SK-N-SH treated with all-trans-retinoic acid at 6 μM for 48 hours (cell line): ENCODE measurements around the gene TSPO.

Experiments
- ATAC-seq: fragments of 200-7000 bp; cut with Tn5 transposase; 3 replicates; pipeline ENCODE4 v1.9.1; 2020; ENCODE audit warnings: mild to moderate bottlenecking, moderate library complexity
- ARNTL ChIP-seq: fragments of 450-650 bp; formaldehyde crosslinking; IDR thresholded peaks from 2 replicates; pipeline ENCODE4 v1.5.0; 2020; ENCODE audit warnings: low read depth, mild to moderate bottlenecking, moderate library complexity, borderline replicate concordance
- BACH2 ChIP-seq: fragments of 250-450 bp; sonication (Bioruptor Pico); IDR thresholded peaks from 2 replicates; pipeline ENCODE4 v1.9.0; 2021; ENCODE audit warnings: mild to moderate bottlenecking, borderline replicate concordance
- CSDC2 ChIP-seq: fragments of 250-450 bp; sonication (Bioruptor Pico); IDR thresholded peaks from 2 replicates; pipeline ENCODE4 v1.5.0; 2020; ENCODE audit warnings: mild to moderate bottlenecking, moderate library complexity
- ESRRG ChIP-seq: fragments of 250-450 bp; sonication (Bioruptor Pico); IDR thresholded peaks from 2 replicates; pipeline ENCODE4 v1.6.1; 2021; ENCODE audit warnings: mild to moderate bottlenecking
- GLIS3 ChIP-seq: fragments of 250-450 bp; sonication (Bioruptor Pico); IDR thresholded peaks from 2 replicates; pipeline ENCODE4 v1.5.0; 2020; ENCODE audit warnings: mild to moderate bottlenecking, moderate library complexity
- ISL1 ChIP-seq: fragments of 250-450 bp; sonication (Bioruptor Pico); IDR thresholded peaks from 2 replicates; pipeline ENCODE4 v2.1.2; 2022; ENCODE audit warnings: mild to moderate bottlenecking, moderate library complexity
- OSR1 ChIP-seq: fragments of 250-450 bp; sonication (Bioruptor Pico); IDR thresholded peaks from 2 replicates; pipeline ENCODE4 v1.8.0; 2022; ENCODE audit warnings: moderate library complexity, mild to moderate bottlenecking, inconsistent platforms
- PPARA ChIP-seq: fragments of 250-450 bp; sonication (Bioruptor Pico); IDR thresholded peaks from 2 replicates; pipeline ENCODE4 v1.5.0; 2020; ENCODE audit warnings: mild to moderate bottlenecking, borderline replicate concordance
- RARB ChIP-seq: fragments of 250-450 bp; sonication (Bioruptor Pico); IDR thresholded peaks from 2 replicates; pipeline ENCODE4 v1.8.0; 2021; ENCODE audit warnings: mild to moderate bottlenecking, moderate library complexity
- SNAI2 ChIP-seq: fragments of 250-450 bp; sonication (Bioruptor Pico); IDR thresholded peaks from 2 replicates; pipeline ENCODE4 v1.5.0; 2020; ENCODE audit warnings: mild to moderate bottlenecking, moderate library complexity
- TCF4 ChIP-seq: fragments of 250-450 bp; sonication (Bioruptor Pico); IDR thresholded peaks from 2 replicates; pipeline ENCODE4 v1.8.0; 2021; ENCODE audit warnings: mild to moderate bottlenecking, moderate library complexity, borderline replicate concordance
- TOX ChIP-seq: fragments of 250-450 bp; sonication (Bioruptor Pico); IDR thresholded peaks from 2 replicates; pipeline ENCODE4 v1.8.0; 2021; ENCODE audit warnings: mild to moderate bottlenecking, moderate library complexity, borderline replicate concordance
- ZC3H10 ChIP-seq: fragments of 250-450 bp; sonication (Bioruptor Pico); IDR thresholded peaks from 2 replicates; pipeline ENCODE4 v1.5.1; 2021; ENCODE audit warnings: mild to moderate bottlenecking, moderate library complexity
- ZFP3 ChIP-seq: fragments of 250-450 bp; sonication (Bioruptor Pico); IDR thresholded peaks from 2 replicates; pipeline ENCODE4 v1.5.0; 2020; ENCODE audit warnings: mild to moderate bottlenecking, moderate library complexity
- ZFP30 ChIP-seq: fragments of 450-650 bp; formaldehyde crosslinking; IDR thresholded peaks from 2 replicates; pipeline ENCODE4 v1.5.0; 2022; ENCODE audit warnings: mild to moderate bottlenecking, moderate library complexity
- ZNF565 ChIP-seq: fragments of 450-650 bp; formaldehyde crosslinking; conservative IDR thresholded peaks from 2 replicates; pipeline ENCODE4 v1.5.0; 2020; ENCODE audit warnings: low read depth, mild to moderate bottlenecking, moderate library complexity
- ZNF70 ChIP-seq: fragments of 450-650 bp; formaldehyde crosslinking; IDR thresholded peaks from 2 replicates; pipeline ENCODE4 v1.5.0; 2020; ENCODE audit warnings: mild to moderate bottlenecking, moderate library complexity
- ZNF8 ChIP-seq: fragments of 450-650 bp; formaldehyde crosslinking; IDR thresholded peaks from 2 replicates; pipeline ENCODE4 v1.5.0; 2020; ENCODE audit warnings: mild to moderate bottlenecking, moderate library complexity
- TF ChIP-seq, protein P1 (sequence below): fragments of 250-450 bp; sonication (Bioruptor Pico); IDR thresholded peaks from 2 replicates; pipeline ENCODE4 v1.8.0; 2021; ENCODE audit warnings: low read depth, mild to moderate bottlenecking, moderate library complexity, borderline replicate concordance
- TF ChIP-seq, protein P2 (sequence below): fragments of 250-450 bp; sonication (Bioruptor Pico); IDR thresholded peaks from 2 replicates; pipeline ENCODE4 v1.8.0; 2020; ENCODE audit warnings: mild to moderate bottlenecking, moderate library complexity, borderline replicate concordance
- TF ChIP-seq, protein P3 (sequence below): fragments of 250-450 bp; sonication (Bioruptor Pico); IDR thresholded peaks from 2 replicates; pipeline ENCODE4 v1.5.1; 2020; ENCODE audit warnings: low read depth, mild to moderate bottlenecking, moderate library complexity
- TF ChIP-seq, protein P4 (sequence below): fragments of 250-450 bp; sonication (Bioruptor Pico); IDR thresholded peaks from 2 replicates; pipeline ENCODE4 v1.5.0; 2020; ENCODE audit warnings: mild to moderate bottlenecking, moderate library complexity
- TF ChIP-seq, protein P5 (sequence below): fragments of 250-450 bp; sonication (Bioruptor Pico); IDR thresholded peaks from 2 replicates; pipeline ENCODE4 v1.5.1; 2021; ENCODE audit warnings: mild to moderate bottlenecking, moderate library complexity

TSPO gene

DNA sequence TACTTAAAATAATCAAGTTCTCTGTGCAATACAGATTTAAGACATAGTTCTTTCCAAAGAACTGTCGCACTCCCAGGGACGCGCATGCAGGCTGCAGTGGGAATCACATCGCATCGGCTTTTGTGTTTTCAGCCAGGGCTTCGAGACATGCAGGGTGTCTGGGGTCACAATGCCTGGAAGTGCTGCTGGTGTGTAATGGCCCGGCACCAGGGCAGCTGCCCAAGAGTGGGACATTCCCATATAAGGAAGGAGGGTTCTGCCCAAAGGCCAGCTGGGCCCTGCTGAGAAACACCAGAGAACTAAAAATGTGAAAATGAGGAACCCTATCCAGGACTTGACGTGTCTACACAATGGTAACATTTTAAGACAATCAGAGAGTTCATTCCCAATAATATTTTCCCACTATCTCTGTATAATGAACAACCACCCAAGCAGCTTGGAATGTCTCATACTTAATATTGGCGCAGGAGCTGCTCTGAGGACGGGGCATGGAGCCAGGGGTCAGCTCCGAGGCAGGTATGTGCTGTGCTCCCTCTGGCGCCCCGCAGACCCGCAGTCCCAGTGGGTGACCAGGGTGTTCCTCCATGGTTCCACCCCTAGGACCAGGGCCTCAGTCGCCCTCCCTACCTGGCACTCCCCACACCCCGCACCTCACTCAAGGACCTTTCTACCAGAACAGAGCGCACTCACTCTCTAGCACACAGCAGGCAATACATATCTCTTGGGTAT is 19.4 kb upstream of the TSPO start:
- no peak for ATAC-seq
- TF ChIP-seq BACH2 (CRISPR knock-in tag) (no peak), ZNF565 (CRISPR knock-in tag) (no peak), ZFP3 (CRISPR knock-in tag) (no peak), PPARA (CRISPR knock-in tag) (no peak), ZNF70 (CRISPR knock-in tag) (no peak), OSR1 (CRISPR knock-in tag) (no peak), CSDC2 (no peak), ZNF8 (CRISPR knock-in tag) (no peak), ZC3H10 (CRISPR knock-in tag) (no peak), GLIS3 (CRISPR knock-in tag) (no peak), TCF4 (CRISPR knock-in tag) (no peak), ARNTL (CRISPR knock-in tag) (no peak), ESRRG (CRISPR knock-in tag) (no peak)
- TF ChIP-seq, protein P1, sequence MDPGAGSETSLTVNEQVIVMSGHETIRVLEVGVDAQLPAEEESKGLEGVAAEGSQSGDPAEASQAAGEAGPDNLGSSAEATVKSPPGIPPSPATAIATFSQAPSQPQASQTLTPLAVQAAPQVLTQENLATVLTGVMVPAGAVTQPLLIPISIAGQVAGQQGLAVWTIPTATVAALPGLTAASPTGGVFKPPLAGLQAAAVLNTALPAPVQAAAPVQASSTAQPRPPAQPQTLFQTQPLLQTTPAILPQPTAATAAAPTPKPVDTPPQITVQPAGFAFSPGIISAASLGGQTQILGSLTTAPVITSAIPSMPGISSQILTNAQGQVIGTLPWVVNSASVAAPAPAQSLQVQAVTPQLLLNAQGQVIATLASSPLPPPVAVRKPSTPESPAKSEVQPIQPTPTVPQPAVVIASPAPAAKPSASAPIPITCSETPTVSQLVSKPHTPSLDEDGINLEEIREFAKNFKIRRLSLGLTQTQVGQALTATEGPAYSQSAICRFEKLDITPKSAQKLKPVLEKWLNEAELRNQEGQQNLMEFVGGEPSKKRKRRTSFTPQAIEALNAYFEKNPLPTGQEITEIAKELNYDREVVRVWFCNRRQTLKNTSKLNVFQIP (CRISPR knock-in tag): no peak
- TF ChIP-seq, protein P2, sequence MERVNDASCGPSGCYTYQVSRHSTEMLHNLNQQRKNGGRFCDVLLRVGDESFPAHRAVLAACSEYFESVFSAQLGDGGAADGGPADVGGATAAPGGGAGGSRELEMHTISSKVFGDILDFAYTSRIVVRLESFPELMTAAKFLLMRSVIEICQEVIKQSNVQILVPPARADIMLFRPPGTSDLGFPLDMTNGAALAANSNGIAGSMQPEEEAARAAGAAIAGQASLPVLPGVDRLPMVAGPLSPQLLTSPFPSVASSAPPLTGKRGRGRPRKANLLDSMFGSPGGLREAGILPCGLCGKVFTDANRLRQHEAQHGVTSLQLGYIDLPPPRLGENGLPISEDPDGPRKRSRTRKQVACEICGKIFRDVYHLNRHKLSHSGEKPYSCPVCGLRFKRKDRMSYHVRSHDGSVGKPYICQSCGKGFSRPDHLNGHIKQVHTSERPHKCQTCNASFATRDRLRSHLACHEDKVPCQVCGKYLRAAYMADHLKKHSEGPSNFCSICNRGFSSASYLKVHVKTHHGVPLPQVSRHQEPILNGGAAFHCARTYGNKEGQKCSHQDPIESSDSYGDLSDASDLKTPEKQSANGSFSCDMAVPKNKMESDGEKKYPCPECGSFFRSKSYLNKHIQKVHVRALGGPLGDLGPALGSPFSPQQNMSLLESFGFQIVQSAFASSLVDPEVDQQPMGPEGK (CRISPR knock-in tag): no peak
- TF ChIP-seq, protein P3, sequence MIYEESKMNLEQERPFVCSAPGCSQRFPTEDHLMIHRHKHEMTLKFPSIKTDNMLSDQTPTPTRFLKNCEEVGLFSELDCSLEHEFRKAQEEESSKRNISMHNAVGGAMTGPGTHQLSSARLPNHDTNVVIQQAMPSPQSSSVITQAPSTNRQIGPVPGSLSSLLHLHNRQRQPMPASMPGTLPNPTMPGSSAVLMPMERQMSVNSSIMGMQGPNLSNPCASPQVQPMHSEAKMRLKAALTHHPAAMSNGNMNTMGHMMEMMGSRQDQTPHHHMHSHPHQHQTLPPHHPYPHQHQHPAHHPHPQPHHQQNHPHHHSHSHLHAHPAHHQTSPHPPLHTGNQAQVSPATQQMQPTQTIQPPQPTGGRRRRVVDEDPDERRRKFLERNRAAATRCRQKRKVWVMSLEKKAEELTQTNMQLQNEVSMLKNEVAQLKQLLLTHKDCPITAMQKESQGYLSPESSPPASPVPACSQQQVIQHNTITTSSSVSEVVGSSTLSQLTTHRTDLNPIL (CRISPR knock-in tag): no peak
- TF ChIP-seq, protein P4, sequence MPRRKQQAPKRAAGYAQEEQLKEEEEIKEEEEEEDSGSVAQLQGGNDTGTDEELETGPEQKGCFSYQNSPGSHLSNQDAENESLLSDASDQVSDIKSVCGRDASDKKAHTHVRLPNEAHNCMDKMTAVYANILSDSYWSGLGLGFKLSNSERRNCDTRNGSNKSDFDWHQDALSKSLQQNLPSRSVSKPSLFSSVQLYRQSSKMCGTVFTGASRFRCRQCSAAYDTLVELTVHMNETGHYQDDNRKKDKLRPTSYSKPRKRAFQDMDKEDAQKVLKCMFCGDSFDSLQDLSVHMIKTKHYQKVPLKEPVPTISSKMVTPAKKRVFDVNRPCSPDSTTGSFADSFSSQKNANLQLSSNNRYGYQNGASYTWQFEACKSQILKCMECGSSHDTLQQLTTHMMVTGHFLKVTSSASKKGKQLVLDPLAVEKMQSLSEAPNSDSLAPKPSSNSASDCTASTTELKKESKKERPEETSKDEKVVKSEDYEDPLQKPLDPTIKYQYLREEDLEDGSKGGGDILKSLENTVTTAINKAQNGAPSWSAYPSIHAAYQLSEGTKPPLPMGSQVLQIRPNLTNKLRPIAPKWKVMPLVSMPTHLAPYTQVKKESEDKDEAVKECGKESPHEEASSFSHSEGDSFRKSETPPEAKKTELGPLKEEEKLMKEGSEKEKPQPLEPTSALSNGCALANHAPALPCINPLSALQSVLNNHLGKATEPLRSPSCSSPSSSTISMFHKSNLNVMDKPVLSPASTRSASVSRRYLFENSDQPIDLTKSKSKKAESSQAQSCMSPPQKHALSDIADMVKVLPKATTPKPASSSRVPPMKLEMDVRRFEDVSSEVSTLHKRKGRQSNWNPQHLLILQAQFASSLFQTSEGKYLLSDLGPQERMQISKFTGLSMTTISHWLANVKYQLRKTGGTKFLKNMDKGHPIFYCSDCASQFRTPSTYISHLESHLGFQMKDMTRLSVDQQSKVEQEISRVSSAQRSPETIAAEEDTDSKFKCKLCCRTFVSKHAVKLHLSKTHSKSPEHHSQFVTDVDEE: no peak
- TF ChIP-seq, all 23 proteins: peak for 0

DNA sequence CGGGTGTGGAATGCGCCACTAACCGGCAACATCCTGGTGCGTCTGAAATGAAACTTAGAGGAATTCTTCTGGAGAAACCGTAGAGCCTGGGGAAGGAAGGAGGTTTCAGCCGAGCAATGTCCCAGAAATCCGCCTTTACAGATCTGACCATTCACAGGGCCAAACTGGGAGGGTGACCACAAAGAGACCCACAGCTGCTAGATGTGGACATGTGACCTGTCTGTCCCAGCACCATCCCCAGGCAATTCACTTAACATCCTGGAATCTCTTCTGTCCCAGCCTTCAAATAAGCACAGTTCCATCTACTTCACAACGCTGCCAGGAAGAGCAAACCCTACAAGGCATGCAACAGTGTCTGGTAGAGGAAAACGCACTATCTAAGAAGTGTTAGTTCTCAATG is 18.0 kb upstream of the TSPO start:
- ATAC-seq: no peak
- TF ChIP-seq SNAI2 (CRISPR knock-in tag) (no peak), TOX (CRISPR knock-in tag) (no peak), ZFP3 (CRISPR knock-in tag) (no peak), ZC3H10 (CRISPR knock-in tag) (no peak), ISL1 (CRISPR knock-in tag) (no peak), PPARA (CRISPR knock-in tag) (no peak), ZFP30 (CRISPR knock-in tag) (no peak), GLIS3 (CRISPR knock-in tag) (no peak), ZNF70 (CRISPR knock-in tag) (no peak), TCF4 (CRISPR knock-in tag) (no peak), ZNF565 (CRISPR knock-in tag) (no peak), ARNTL (CRISPR knock-in tag) (no peak), RARB (no peak), ESRRG (CRISPR knock-in tag) (no peak), ZNF8 (CRISPR knock-in tag) (no peak), CSDC2 (no peak)
- TF ChIP-seq, protein P2 (CRISPR knock-in tag): no peak
- TF ChIP-seq, protein P3 (CRISPR knock-in tag): no peak
- TF ChIP-seq, protein P5, sequence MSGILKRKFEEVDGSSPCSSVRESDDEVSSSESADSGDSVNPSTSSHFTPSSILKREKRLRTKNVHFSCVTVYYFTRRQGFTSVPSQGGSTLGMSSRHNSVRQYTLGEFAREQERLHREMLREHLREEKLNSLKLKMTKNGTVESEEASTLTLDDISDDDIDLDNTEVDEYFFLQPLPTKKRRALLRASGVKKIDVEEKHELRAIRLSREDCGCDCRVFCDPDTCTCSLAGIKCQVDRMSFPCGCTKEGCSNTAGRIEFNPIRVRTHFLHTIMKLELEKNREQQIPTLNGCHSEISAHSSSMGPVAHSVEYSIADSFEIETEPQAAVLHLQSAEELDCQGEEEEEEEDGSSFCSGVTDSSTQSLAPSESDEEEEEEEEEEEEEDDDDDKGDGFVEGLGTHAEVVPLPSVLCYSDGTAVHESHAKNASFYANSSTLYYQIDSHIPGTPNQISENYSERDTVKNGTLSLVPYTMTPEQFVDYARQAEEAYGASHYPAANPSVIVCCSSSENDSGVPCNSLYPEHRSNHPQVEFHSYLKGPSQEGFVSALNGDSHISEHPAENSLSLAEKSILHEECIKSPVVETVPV (CRISPR knock-in tag): no peak
- TF ChIP-seq, protein P1 (CRISPR knock-in tag): no peak
